NCI-H748 (cell line): ENCODE data around the gene CSGALNACT2.
"Not testable (repeated sequence)": the region's sequence is repeated elsewhere in the genome, so short reads cannot be mapped to it uniquely, and the experiment has no call there.

ENCODE experiments used
- DNase-seq: peaks from one replicate; lab custom pipeline; 2025; ENCODE audit not compliant: unreplicated experiment; lab: John Stamatoyannopoulos, UW

Gene CSGALNACT2

DNA sequence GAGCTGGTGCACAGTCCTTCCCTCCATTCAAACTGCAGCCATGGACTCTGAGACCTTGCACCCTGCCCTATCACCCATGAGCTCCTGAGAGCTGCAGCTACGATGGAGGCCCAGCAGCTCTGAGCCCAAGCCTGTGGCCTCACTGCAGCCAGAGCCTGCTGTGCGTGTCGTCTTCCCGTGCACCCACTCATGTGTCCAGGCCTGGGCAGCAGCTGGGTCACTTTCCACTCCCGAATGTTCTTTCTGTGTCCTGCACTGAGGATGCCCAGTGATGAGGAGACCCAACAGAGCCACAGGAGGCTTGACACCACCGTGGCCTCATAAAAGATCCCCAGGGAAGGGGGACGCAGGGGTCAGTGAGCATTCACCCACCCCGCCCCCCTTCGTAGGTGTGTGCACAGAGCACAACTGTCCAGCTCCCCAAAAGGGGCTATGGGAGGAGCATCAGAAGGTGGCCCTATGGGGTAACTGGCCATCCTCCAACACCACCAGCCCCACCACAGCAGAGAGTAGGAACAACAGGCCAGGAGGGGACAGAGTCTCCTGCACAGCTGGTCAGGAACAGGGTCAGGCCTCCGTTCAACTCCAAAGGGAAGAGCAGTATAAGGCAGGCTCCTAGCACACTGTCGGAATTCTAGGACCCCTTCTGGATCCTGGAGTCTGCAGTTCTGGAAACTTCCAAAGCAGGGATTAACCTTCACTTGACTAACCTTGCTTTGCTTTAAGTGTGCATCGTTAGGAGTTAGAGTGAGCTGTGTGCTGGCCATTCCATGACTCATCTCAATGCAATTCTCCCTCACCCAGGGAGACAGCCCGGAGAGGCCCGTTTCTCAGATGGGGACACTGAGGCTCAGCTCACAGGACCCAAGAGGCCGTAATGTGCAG lies 76.1 kb downstream of the CSGALNACT2 start:
- no peak for DNase-seq

DNA sequence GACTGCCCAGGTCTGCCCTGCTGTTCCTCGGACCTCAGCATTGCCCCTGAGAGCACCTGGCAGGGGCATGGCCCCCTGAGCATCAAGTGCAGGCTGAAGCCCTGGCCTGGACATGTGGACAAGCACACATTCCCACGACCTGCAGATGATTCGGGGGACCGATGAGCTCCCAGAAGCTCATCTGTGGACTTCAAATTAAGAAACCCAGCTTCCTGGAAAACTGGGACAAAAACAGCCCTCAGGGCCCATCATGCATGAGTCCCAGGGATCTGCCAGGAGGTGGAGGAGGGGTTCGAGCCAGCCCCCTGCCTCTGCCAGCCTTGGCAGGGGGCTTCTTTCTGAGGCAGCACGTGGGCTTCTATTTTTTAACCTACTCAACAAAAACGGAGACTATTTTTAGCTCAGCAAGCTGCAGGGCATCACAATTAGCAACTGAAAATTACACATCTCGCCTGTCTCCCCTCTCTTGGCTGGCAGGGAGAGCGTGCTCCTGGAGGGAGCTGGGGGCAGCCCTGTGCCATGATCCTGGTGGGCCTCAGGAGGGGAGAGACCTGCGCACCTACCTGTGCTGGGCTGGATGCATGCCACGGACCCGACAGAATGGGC lies 76.8 kb downstream of the CSGALNACT2 start:
- no peak for DNase-seq

DNA sequence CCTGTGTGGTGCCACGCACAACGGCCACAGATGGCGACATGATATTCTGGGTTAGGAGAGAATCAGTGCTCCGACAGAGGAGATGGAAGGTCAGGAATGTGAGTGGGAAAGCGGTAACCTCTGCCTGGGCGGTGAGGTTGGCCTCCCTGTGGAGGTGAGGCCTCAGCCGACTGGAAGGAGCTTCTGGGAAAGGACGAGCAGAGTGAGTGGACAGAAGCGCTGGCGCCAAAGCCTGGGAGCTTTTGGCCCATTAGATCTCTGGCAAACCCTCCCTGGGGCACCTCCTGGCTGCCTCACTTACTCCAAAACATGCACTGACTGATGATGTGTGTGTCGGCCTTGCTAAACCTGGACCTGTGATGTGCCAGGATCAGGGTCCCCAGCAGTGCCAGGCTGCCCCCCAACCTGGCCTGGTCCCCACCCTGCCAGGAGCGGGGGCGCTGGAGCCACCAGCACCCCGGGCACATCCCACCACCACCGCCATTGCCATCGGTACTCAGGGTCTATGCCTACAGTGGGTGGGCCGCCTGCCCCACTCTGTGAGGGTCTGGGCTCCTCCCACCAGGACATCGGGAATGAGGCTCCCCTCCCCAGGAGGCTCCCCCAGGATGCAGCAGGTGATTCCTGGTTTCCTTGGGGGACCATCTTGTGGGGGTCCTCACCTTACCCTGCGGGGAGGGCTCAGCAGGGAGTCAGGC lies 77.7 kb downstream of the CSGALNACT2 start:
- no peak for DNase-seq

DNA sequence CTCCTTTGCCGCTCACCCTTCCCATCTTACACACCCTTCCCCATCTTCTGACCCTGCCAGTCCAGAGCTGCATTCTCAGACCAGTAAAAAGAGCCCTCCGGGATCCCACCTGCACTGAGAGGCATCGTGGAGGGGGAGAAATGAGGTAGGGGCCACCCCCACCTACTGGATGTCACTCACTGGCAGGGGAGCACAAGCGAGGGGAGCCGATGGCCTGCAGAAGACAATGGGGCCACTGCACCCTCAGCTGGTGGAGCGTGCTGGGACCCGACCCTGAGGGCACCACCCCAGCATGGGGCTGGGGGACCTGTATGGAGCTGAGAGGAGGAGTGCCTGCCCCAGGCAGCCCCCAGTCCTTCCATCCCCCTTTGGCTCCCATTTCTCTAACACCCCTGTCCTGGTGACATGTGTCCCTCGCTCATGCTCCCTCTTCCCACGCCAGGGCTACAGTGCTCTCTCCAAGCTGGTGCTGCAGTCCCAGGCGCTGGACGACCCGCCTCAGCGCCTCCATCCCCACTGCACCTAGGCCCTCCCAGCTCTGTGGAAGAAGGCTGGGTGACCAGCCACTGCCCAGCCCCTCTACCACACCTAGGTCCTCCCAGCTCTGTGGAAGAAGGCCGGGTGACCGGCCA lies 78.8 kb downstream of the CSGALNACT2 start:
- DNase-seq, result no peak

DNA sequence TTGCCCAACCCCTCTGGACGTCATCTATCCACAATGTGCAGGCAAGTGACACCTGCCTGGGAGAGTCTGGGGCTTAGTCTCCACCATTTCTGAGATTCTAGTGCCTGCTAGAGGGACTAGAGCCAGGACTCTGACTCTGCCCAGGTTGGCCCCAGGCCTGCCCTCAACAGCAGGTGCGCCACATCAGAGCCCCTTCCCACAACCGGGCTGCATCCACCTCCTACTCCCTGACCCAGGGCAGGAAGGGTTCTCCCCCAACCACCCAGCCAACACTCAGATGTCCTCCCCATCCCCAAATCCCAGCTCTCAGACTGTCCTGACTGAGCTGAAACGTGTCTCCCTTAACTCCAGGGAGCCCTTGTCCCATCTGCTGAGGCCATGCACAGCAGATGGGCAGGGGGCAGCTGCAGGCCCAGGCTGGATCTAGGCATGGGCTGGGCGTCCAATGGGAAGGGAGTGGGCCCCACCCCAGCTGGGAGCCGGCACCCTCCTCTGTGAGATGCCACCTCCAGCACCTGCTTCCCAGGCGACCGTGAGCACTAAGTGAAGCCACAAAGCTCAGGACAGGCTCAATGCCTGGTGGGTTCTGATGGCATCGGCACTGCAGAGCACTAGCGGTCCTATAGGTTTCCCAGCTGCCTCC lies 79.4 kb downstream of the CSGALNACT2 start:
- no peak for DNase-seq

DNA sequence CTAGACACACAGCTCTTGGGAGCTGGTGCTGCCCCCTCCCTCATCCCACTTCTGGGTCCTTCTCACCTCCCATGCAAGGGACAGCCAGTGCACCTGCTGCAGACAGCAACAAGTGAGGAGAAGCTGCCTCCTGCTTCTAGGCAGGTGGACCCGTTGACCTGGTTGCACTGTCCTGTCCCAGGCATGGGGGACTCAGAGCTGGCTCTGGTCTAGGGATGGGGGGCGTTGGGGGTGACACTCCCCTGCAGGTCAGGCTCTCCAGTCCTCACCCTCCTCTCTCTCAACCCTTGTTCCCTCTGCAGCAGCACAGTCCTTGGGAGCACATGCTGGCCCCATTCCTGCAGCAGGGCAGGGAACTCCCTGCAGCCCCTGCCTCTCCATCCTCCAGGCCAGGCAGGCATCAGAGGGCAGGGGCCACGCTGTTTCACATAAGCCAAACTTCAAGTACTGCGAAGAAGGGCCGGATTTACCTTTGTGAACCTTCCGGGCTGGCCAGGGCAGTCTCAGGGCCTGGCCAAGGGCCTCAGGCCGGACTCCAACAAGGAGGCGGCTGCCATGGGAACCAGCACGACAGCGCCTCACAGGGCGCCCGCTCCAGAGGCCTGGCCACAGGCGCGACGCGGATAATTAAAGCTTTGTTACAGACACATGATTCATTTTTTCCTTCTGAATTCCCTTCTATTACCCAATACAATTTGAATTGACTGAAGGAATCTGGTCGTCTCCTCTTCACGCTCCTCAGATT lies 80.1 kb downstream of the CSGALNACT2 start:
- DNase-seq, result no peak

DNA sequence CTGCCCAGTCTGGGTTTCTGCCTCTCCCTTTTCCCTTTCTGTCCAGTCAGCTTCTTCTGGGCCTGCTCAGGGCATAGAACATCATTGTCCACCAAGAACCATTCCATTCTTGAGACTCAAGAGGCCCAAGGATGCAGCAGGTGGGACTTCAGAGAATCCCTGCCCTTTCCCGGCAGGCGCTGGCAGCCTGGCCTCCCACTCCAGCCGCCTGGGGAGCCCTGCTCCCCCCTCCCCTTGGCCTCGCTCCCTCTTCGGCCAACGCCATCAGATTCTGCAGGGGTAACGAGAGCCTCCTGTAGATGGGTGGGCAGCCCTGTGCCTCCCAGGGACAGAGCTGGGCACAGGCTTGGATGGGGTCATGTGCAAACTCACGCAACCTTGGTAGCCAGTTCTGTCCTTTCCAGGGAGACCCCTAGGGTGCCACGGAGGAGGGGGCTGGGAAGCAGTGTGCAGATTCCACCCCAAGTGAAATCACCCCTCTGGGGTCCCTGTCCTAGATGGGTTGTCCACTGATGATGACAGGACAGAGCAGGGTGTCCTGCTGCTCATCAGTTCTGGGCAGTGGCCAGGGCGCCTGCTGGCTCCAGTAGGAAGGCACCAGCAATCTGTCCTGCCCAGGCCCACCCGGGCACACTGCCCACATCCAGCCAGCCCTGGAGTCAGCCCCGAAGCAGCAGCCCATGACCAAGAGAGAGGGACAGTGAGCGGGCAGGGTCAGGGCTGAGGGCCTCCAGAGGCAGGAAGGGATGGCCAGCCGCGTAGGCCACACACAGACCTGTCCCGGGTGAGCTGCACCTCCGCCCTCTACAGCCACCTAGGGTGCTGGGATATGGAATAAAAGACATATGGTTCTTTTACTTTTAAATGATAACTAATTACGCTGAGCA lies 80.9 kb downstream of the CSGALNACT2 start:
- DNase-seq, result no peak

DNA sequence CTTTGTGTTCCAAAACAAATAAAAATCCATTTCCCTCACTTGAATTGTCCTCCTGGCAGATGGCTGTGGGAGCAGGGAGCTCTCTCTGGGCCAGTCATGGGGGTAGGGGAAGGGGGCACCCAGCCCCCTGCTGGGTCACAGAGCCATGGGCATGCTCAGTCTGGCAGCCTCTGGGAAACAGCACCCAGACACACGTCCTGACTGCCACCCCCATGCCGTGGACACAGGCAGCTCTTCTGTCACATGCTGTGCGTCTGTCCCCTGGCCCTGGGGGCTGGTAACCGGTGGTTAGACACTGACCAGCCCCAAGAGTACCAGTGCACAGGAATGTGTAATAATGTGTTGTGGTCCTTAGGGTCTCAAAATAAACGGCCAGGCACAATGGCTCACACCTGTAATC lies 81.6 kb downstream of the CSGALNACT2 start:
- no peak for DNase-seq

DNA sequence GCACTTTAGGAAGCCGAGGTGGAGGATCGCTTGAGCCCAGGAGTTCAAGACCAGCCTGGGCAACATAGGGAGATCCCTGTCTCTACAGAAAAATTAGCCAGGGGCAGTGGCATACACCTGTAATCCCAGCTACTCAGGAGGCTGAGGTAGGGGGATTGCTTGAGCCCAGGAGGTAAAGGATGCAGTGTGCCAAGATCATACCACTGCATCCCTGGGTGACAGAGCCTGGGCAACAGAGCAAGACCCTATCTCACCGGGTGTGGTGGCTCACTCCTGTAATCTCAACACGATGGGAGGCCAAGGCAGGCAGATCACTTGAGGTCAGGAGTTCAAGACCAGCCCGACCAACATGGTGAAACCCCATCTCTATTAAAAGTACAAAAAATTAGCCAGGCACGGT lies 82.0 kb downstream of the CSGALNACT2 start:
- not testable (repeated sequence) for DNase-seq

DNA sequence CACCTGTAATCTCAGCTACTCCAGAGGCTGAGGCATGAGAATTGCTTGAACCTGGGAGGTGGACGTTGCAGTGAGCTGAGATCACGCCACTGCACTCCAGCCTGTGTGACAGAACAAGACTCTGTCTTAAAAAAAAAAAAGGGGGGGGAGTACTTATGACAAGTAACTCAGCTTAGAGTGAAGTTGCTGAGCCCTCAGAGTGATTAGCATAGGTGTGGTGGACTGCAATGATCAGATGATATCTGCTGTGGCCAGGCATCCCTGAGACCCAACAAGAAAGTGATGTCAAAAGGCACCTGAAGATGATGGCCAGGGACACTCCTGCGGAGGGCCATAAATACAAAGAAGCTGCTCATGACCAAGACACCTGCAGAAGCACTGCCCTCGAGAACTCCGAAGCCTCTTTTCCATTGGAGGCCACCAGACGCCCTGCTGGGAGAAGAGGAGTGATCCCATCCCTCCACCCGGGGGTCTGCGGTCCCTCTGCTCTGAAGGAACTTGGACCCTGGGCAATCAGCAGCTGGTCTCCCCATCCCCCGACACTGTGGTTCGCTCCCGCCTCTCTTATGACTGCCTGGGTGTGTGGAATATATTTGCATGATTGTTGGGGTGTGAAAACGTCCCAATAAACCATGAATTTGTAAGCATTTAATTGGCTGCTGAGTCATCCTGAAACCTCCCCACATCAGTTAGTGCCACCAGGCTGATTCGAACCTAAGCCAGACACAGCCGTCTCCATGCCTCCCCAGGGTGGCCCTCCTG lies 82.6 kb downstream of the CSGALNACT2 start:
- no peak for DNase-seq

DNA sequence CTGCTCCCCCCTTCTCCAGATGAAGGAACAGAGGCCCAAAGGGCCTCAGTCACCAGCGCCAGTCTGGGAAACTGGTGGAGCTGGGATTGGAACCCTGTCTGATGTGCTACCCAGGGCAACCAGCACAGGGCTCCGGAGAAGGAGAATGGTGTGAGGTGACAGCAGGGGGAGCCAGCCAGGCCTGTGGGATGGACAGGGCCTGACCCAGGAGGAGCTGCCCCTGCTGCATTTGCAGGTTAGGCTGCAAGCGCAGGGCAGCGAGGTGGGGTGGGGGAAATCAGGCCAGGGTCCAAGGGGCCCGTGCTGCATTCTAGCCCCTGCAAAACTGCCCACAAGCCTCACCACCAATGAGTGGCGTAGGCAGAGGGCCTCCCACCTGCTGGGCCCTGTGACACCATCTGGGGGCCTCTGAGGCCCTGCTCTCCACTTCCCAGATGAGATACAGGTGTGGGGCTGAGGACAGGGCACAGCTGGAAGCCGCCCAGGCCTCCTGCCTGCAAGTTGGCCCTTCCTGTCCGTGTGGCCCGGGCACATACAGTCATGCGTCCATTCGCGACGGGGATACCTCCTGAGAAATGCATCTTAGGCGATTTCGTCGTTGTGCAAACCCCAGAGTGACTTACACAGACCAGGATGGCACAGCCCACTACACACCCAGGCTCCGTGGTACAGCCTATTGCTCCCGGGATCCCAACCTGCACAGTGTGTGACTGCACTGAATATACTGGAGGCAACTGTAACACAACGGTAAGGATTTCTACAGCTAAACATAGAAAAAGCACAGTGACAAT lies 83.4 kb downstream of the CSGALNACT2 start:
- DNase-seq, result no peak

DNA sequence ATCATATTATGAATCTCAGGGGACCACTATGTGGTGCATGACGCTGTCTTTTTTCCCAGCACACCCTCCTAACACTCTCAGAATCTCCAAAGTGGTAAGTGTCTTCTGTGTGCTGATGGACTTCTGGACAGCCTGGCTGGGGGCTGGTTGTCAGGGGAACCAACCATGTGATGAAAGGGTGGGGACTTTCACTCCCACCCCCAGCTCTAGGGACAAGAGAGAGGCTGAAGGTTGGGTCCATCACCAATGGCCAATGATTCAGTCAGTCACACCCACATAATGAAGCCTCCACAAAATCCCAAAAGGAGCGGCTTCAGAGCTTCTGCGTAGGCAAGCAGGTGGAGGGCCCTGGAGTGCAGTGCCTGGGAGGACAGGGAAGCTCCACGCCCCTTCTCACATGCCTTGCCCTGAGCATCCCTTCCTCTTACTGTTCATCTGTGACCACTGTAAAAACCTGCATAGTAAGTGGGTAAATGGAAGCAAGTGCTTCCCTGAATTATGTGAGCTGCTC lies 84.0 kb downstream of the CSGALNACT2 start:
- no peak for DNase-seq

DNA sequence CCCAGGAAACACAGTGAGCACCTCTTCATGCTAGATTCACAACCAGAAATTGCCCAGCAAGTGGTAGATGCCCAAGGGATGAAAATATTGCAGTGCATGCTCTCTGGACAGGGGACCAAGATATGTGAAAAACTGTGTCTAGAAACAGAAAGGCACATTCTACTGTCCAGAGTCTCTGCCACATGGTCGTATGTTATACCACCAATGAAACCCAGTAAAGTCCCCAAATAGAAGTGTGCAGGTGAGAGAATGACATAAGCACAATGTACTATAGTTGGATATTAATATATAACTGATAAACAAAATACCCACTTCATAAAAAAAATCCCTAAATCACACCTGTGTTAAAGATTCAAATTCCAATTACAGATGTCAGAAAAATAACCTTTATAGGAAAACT lies 84.8 kb downstream of the CSGALNACT2 start:
- DNase-seq, result no peak

DNA sequence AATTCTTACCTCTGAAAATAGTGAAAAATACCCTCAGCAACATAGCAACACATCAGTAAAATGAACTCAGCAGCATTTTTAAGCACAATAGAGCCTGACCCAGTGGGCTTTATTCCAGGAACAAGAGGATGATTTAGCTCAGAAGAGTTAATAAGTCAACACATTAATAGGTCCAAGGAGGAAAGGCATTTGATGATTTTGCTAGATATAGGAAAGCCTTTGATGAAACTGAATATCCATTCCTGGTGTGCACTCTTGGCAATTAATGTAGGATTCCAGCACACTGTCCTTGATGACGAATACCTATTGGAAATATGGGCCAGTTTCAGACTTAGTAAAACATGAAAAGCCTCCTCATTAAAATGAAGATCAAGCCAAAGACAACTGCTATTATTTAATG lies 86.1 kb downstream of the CSGALNACT2 start:
- DNase-seq, result no peak

DNA sequence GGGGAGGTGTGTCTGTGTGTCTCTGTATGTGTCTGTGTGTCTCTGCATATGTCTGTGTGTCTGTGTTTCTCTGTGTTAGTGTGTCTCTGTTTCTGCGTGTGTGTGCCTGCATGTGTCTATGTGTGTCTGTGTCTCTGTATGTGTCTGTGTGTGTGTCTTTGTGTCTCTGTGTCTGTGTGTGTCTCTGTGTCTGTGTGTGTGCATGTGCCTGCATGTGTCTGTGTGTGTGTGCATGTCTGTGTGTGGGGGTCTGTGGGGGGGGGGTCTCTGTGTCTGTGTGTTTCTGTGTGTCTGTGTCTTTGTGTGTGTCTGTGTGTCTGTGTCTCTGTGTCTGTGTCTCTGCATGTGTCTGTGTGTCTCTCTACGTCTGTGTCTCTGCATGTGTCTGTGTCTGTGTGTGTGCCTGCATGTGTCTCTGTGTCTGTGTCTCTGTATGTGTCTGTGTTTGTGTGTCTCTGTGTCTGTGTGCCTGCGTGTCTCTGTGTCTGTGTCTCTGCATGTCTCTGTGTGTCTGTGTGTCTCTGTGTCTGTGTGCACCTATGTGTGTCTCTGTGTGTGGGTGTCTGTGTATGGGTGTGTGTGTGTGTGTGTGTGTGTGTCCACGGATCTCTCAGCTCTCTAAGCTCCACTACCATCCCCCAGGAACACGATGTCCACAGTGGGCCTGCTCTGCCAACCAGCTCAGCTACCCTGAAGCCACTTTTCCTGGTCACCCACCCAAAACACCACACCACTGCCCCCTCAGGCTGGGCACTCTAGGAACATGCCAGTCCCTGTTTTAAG lies 87.0 kb downstream of the CSGALNACT2 start:
- DNase-seq, result no peak

DNA sequence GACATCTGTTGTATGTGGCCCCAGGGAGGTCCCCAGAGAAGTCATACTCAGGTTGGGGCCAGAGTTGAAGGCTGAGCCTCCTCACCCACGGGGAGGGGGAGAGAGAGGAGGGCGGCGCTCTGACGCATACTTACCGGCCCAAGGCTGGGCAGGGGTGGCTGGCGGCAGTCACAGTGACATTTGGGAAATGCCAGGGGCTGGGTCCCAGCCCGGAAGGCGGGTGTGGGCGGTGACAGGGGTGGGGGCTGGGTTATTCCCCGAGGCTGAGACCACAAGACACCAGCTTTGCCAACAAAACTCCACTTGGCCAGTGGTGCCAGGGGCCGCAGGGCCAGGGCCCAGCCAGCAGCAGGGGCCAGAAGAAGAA lies 87.5 kb downstream of the CSGALNACT2 start:
- no peak for DNase-seq

DNA sequence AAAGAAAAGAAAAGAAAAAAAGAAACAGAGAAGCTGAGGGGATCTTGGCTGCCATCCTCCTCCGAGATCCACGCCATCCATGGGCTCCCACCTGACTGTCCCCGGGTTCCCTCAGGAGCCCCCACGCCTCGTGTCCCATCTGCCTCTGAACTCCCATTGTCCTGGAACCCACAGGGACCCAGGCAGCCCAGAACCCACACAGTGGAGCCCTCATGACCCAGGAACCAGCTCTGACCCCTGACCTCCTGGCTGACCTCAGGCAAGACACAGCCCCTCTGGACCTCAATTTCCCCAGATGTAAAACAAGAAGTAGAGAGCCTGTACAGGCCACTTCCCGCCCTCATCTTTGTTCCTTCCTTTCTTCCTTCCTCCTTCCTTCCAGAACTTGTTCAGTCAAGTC lies 88.2 kb downstream of the CSGALNACT2 start:
- DNase-seq, result no peak
